Hepatocyte (in vitro differentiated cells): ENCODE data around the gene CDK16. TPM values are rescaled to one million over a fixed set of nuclear protein-coding genes. Genes with fewer than 3 reads are reported as not detected.

Experiments
- DNase-seq: peaks from one replicate; pipeline ENCODE4 v3.0.0-alpha.2; 2016; ENCODE audit warnings: low spot score
- H2AFZ ChIP-seq: fragments of 200-600 bp; sonication (generic); 2 replicates; pipeline ENCODE4 v1.6.0; 2016; ENCODE audit warnings: antibody characterized with exemption, mild to moderate bottlenecking
- H3K27ac ChIP-seq: fragments of 200-600 bp; sonication (generic); 2 replicates; pipeline ENCODE4 v1.5.1; 2016; ENCODE audit warnings: mild to moderate bottlenecking
- H3K27me3 ChIP-seq: fragments of 200-600 bp; sonication (generic); 2 replicates; pipeline ENCODE4 v1.6.1; 2016
- H3K36me3 ChIP-seq: fragments of 200-600 bp; sonication (generic); replicated peaks from 2 replicates; pipeline ENCODE4 v1.5.1; 2016; ENCODE audit warnings: low read depth; ENCODE audit not compliant: insufficient read depth
- H3K4me1 ChIP-seq: fragments of 200-600 bp; sonication (generic); 2 replicates; pipeline ENCODE4 v1.5.1; 2016; ENCODE audit warnings: mild to moderate bottlenecking, moderate library complexity; ENCODE audit not compliant: insufficient read depth
- H3K4me2 ChIP-seq: fragments of 200-600 bp; sonication (generic); 2 replicates; pipeline ENCODE4 v1.6.0; 2016
- H3K4me3 ChIP-seq: fragments of 200-600 bp; sonication (generic); 2 replicates; pipeline ENCODE4 v1.5.1; 2016; ENCODE audit warnings: mild to moderate bottlenecking
- H3K79me2 ChIP-seq: fragments of 200-600 bp; sonication (generic); 2 replicates; pipeline ENCODE4 v1.6.0; 2017; ENCODE audit warnings: mild to moderate bottlenecking
- H3K9me2 ChIP-seq: fragments of 200-600 bp; sonication (generic); replicated peaks from 2 replicates; pipeline ENCODE4 v1.6.0; 2017; ENCODE audit warnings: mild to moderate bottlenecking; ENCODE audit not compliant: insufficient read depth
- H3K9me3 ChIP-seq: fragments of 200-600 bp; sonication (generic); 2 replicates; pipeline ENCODE4 v1.5.1; 2016; ENCODE audit warnings: low read depth, mild to moderate bottlenecking
- H4K20me1 ChIP-seq: fragments of 200-600 bp; sonication (generic); 2 replicates; pipeline ENCODE4 v1.6.0; 2016; ENCODE audit warnings: mild to moderate bottlenecking; ENCODE audit not compliant: insufficient read depth, poor library complexity, severe bottlenecking
- EZH2 ChIP-seq: fragments of 200-600 bp; sonication (generic); IDR thresholded peaks from 2 replicates; pipeline ENCODE4 v1.6.1; 2016; ENCODE audit warnings: antibody characterized with exemption, mild to moderate bottlenecking, borderline replicate concordance
- EZH2phosphoT487 ChIP-seq: fragments of 200-600 bp; sonication (generic); IDR thresholded peaks from one replicate; pipeline ENCODE4 v1.6.1; 2018; ENCODE audit warnings: antibody characterized with exemption, mild to moderate bottlenecking, low read depth, moderate library complexity; ENCODE audit not compliant: unreplicated experiment, severe bottlenecking
- WGBS: methylation state at CpG from one replicate; pipeline ENCODE4 v1.1.6; 2016; ENCODE audit warnings: low lambda C conversion rate; ENCODE audit errors: missing lambda C conversion rate; 5-methylcytosine and 5-hydroxymethylcytosine counted together
- polyA plus RNA-seq: library from polyadenylated mRNA; unstranded; fragments of >200 nt; fragmentation: Nextera tagmentation; extraction: Ambion mirVana; gene quantifications from 2 replicates; pipeline ENCODE4 v1.2.1, GENCODE V29; 2016
- total RNA-seq: library from RNA; depleted of rRNA; stranded (reverse); fragments of >200 nt; gene quantifications from 2 replicates; pipeline ENCODE4 v1.2.3, GENCODE V29; 2014
- TF ChIP-seq, protein P1 (sequence below): fragments of 200-600 bp; sonication (generic); IDR thresholded peaks from 2 replicates; pipeline ENCODE4 v1.5.1; 2016; ENCODE audit warnings: antibody characterized with exemption, mild to moderate bottlenecking; ENCODE audit not compliant: poor library complexity

Gene CDK16
- total and polyA plus RNA-seq, 2 experiments from 2014 or later, result 130 to 190 TPM

DNA sequence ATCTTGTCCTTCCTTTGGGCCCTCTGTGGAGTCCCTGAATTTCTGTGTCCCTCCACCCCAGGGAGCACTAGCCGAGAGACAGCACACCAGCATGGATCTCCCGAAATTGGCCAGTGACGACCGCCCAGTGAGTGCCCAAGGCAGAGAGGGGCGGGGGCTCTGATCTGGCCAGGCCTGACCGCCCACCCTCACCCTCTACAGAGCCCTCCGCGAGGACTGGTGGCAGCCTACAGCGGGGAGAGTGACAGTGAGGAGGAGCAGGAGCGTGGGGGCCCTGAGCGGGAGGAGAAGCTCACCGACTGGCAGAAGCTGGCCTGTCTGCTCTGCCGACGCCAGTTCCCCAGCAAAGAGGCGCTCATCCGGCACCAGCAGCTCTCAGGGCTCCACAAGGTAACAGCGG lies 33.2 kb upstream of the CDK16 start:
- DNase-seq, result no peak
- Histone ChIP-seq H3K27me3 (no peaks in the 10 kb centered on the region), H3K27ac (no peak overlapping the region), H3K4me1 (no peaks in the 10 kb centered on the region), H3K36me3 (no peaks in the 10 kb centered on the region), H3K4me3 (no peak overlapping the region), H3K9me3 (no peaks in the 10 kb centered on the region), H3K9me2 (no peaks in the 10 kb centered on the region), H4K20me1 (no peaks in the 10 kb centered on the region), H2AFZ (no peak overlapping the region), H3K4me2 (no peak overlapping the region), H3K79me2 (no peaks in the 10 kb centered on the region)
- WGBS, result 92% methylated on average over 17 of the region's 17 CpGs
- TF ChIP-seq EZH2 (no peak), EZH2phosphoT487 (no peak)
- TF ChIP-seq, protein P1, sequence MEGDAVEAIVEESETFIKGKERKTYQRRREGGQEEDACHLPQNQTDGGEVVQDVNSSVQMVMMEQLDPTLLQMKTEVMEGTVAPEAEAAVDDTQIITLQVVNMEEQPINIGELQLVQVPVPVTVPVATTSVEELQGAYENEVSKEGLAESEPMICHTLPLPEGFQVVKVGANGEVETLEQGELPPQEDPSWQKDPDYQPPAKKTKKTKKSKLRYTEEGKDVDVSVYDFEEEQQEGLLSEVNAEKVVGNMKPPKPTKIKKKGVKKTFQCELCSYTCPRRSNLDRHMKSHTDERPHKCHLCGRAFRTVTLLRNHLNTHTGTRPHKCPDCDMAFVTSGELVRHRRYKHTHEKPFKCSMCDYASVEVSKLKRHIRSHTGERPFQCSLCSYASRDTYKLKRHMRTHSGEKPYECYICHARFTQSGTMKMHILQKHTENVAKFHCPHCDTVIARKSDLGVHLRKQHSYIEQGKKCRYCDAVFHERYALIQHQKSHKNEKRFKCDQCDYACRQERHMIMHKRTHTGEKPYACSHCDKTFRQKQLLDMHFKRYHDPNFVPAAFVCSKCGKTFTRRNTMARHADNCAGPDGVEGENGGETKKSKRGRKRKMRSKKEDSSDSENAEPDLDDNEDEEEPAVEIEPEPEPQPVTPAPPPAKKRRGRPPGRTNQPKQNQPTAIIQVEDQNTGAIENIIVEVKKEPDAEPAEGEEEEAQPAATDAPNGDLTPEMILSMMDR, result no peak

DNA sequence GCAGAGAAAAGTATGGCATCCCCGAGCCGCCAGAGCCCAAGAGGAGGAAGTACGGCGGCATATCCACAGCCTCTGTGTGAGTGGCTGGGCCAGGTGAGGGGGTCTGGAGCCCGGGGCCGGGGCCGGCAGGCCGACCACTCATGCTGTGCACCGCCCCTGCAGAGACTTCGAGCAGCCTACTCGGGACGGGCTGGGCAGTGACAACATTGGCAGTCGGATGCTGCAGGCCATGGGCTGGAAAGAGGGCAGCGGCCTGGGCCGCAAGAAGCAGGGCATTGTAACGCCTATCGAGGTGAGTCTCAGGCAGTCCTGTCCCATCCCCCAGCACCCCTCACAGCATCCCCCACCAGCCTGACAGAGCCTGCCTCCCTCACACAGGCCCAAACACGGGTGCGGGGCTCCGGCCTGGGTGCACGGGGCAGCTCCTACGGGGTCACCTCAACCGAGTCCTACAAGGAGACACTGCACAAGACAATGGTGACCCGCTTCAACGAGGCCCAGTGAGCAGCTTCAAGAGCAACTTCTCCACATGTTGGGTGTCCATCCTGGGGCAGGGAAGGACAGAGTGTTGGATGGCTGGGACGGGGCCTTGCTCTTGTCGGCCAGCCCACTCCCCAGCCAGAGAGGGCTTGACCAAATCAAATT lies 32.3 kb upstream of the CDK16 start:
- 91% methylated on average over 22 of the region's 27 CpGs for WGBS
- Histone ChIP-seq H3K9me2 (no peaks in the 10 kb centered on the region), H4K20me1 (no peaks in the 10 kb centered on the region), H2AFZ (no peak overlapping the region), H3K79me2 (no peaks in the 10 kb centered on the region), H3K9me3 (no peaks in the 10 kb centered on the region), H3K4me1 (no peaks in the 10 kb centered on the region), H3K36me3 (no peaks in the 10 kb centered on the region), H3K4me3 (no peak overlapping the region), H3K27me3 (no peaks in the 10 kb centered on the region), H3K27ac (no peak overlapping the region), H3K4me2 (no peak overlapping the region)
- no peak for DNase-seq
- TF ChIP-seq EZH2, result no peak
- TF ChIP-seq EZH2phosphoT487, result no peak
- TF ChIP-seq, protein P1, result no peak

DNA sequence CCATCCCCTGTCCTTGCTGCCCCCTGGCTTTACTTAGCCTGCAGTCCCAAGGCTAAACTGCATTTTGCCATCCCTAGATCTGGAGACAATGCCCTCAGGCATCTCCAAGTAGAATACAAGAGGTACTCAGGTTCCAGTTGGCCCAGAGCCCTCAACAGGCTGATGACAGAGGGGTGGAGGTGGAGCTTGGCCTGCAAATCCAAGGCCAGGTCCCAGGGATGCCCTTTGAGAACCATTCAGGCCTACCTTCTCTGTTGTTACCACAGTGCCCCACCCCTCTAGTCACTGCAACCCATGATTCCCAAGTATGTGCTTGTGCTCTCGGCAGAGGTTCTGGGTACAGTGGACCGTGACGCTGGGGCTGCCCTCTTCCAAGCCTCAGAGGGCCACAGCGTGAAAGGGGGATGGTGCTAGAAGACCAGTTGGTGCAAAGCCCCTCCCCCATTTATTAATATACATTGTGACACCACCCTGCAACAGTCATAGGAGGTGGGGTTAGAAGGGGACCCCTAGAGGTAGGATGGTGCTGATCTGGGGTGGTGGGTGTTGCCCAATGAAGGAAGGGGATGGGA lies 31.3 kb upstream of the CDK16 start:
- no peak overlapping the region for H2AFZ ChIP-seq
- no peaks in the 10 kb centered on the region for H3K27me3 ChIP-seq
- H3K9me2 ChIP-seq, result no peaks in the 10 kb centered on the region
- H3K4me2 ChIP-seq, result no peak overlapping the region
- 92% methylated on average over 4 of the region's 4 CpGs for WGBS
- no peaks in the 10 kb centered on the region for H3K36me3 ChIP-seq
- no peak overlapping the region for H3K4me3 ChIP-seq
- peaks cover 6% of the 10 kb centered on the region for H3K4me1 ChIP-seq
- no peak for DNase-seq
- H3K9me3 ChIP-seq, result no peaks in the 10 kb centered on the region
- H3K79me2 ChIP-seq, result peaks cover 6% of the 10 kb centered on the region
- TF ChIP-seq, protein P1, result no peak
- TF ChIP-seq EZH2phosphoT487 (no peak), EZH2 (no peak)
- no peak overlapping the region for H3K27ac ChIP-seq
- H4K20me1 ChIP-seq, result no peaks in the 10 kb centered on the region
